ENCODE measurements around the gene PKMYT1.
"Not testable (repeated sequence)": the region's sequence is repeated elsewhere in the genome, so short reads cannot be mapped to it uniquely, and the experiment has no call there.

Gene PKMYT1

DNA sequence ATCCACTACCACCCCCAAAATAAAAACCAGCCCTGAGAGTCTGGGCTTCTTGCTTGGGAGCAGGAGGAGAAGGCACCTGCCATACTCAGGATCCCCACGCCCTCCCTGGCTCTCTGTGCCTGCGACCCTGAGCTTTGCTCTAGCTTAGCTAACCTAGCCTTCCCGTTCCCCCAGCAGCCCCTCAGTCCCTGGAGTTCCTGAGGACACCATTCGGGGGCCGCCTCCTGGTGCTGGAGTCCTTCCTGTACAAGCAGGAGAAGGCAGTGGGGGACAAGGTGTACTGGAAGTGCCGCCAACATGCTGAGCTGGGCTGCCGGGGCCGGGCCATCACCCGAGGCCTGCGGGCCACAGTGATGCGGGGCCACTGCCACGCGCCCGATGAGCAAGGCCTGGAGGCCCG is 50.0 kb downstream of the PKMYT1 start:
- peaks cover 26% of the 10 kb centered on the region for H3K36me3 Mint-ChIP-seq (ENCODE audit: insufficient read depth)
- ATAC-seq (replicated peaks) (no peak), DNase-seq (no peak)
- no peak overlapping the region for H3K4me3 Mint-ChIP-seq
- peaks cover 11 to 12% of the 10 kb centered on the region in 2 donors for H3K4me1 Mint-ChIP-seq (ENCODE audit: low read depth in 2 of 2)
- no peaks in the 10 kb centered on the region for H3K27me3 Mint-ChIP-seq
- no peaks in the 10 kb centered on the region for H3K9me3 Mint-ChIP-seq
- peak overlapping the region in 1 of 2 donors; percentile 10 for H3K27ac Mint-ChIP-seq

DNA sequence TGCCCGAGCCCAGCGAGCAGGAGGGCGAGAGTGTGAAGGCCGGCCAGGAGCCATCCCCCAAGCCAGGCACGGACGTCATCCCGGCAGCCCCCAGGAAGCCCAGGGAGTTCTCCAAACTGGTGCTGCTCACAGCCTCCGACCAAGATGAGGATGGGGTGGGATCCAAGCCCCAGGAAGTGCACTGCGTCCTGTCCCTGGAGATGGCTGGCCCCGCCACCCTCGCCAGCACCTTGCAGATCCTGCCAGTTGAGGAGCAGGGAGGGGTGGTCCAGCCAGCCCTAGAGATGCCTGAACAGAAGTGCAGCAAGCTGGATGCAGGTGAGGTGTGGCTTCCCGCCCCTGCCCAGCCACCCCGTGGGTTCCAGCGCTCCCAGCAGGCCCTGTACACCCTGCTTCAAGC is 50.6 kb downstream of the PKMYT1 start:
- DNase-seq: no peak
- Mint-ChIP-seq H3K4me3 (no peak overlapping the region), H3K9me3 (no peaks in the 10 kb centered on the region), H3K4me1 (ENCODE audit: low read depth in 2 of 2) (peaks cover 11 to 12% of the 10 kb centered on the region in 2 donors), H3K27me3 (no peaks in the 10 kb centered on the region), H3K27ac (peak overlapping the region in 1 of 2 donors; percentile 10), H3K36me3 (ENCODE audit: insufficient read depth) (peaks cover 22% of the 10 kb centered on the region)
- ATAC-seq (replicated peaks): no peak

DNA sequence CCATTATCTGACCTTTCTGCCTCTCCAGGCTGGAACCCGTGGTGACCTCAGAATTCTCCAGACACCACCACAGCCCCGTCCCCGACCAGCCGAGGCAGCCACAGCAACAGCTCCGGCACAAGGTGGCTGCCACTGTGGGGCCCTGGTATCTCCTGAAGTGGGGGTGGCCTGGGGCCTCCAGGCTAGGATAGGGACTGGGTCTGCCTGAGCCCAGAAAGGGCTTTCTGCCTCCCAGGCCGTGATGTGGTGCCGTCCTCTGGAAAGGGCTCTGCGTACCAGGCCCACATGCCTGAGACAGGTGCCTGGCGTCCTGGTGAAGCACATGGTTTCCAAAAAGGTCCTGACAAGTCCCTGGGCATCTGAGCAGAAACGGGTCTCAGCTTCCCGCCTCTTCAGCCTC is 51.5 kb downstream of the PKMYT1 start:
- ATAC-seq (replicated peaks) (no peak), DNase-seq (no peak)
- Mint-ChIP-seq H3K4me1 (ENCODE audit: low read depth in 2 of 2) (peaks cover 8 to 12% of the 10 kb centered on the region in 2 donors), H3K27ac (peak overlapping the region in 1 of 2 donors; percentile 71), H3K27me3 (no peaks in the 10 kb centered on the region), H3K9me3 (no peaks in the 10 kb centered on the region), H3K4me3 (no peak overlapping the region), H3K36me3 (ENCODE audit: insufficient read depth) (peaks cover 22% of the 10 kb centered on the region)

DNA sequence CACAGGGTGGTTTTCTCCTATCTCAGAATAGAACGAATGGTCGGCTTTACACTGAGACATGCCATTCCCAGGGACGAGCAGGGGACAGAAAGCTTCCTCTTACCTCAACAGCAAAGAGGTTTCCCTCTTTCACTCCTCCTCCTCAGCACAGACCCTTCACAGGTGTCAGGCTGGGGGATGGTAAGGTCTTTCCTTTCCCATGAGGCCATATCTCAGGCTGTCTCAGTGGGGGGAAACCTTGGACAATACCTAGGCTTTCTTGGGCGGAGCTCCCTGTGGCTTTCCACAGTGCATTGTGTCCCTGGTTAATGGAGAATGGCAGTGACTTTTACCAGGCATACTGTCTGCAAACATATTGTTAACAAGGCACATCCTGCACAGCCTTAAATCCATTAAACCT is 52.1 kb downstream of the PKMYT1 start:
- not testable (repeated sequence) for H3K9me3 Mint-ChIP-seq; H3K27me3 Mint-ChIP-seq; ATAC-seq (replicated peaks); DNase-seq; H3K27ac Mint-ChIP-seq; H3K4me3 Mint-ChIP-seq
- Mint-ChIP-seq H3K36me3 (ENCODE audit: insufficient read depth) (peaks cover 24% of the 10 kb centered on the region), H3K4me1 (ENCODE audit: low read depth in 2 of 2) (peaks cover 8 to 12% of the 10 kb centered on the region in 2 donors)

DNA sequence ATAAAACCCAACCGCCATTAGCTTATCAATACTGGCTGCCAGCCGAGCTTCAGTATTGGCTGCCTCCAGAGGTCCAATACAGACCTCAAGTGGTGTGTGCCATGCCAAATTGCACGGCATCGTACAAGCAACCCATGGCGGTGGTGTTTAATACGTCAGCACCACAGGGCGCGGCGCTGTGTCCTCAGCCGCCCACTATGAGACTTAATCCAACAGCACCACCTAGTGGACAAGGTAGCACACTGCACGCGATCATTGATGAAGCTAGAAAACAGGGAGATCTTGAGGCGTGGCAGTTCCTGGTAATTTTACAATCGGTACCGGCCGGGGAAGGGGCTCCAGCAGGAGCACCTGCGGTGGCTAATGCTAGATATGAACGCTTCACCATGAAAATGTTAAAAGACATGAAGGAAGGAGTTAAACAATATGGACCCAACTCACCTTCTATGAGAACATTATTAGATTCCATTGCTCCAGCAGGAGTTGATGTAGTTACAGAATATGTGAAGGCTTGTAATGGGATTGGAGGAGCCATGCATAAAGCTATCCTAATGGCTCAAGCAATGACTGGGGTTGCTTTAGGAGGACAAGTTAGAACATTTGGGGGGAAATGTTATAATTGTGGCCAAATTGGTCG is 53.1 kb downstream of the PKMYT1 start:
- Mint-ChIP-seq H3K36me3 (ENCODE audit: insufficient read depth) (peaks cover 26% of the 10 kb centered on the region), H3K4me1 (ENCODE audit: low read depth in 2 of 2) (peaks cover 10 to 12% of the 10 kb centered on the region in 2 donors), H3K4me3 (peak overlapping the region in 1 of 2 donors; percentile 47), H3K27ac (peak overlapping the region; percentile 14 to 65), H3K27me3 (no peaks in the 10 kb centered on the region), H3K9me3 (no peaks in the 10 kb centered on the region)
- ATAC-seq (replicated peaks) (peak; percentile 100), DNase-seq (peak; percentile 86 to 91 (median 87))

DNA sequence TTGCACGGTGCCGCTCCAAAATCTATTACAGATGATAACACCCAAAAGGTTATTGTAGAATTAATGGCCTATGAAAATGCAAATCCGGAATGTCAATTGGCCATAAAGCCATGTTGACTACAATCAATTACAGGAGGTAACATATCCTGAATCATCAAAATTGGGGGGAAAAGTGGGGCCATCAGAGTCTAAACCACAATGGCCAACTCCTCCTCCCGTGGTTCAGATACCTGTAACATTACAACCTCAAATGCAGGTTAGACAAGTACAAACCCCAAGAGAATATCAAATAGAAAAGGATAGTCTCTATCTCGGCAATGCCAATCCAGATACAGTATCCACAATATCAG is 53.6 kb downstream of the PKMYT1 start:
- Mint-ChIP-seq H3K9me3 (no peaks in the 10 kb centered on the region), H3K27me3 (no peaks in the 10 kb centered on the region), H3K36me3 (ENCODE audit: insufficient read depth) (peaks cover 21% of the 10 kb centered on the region), H3K4me3 (peak overlapping the region in 1 of 2 donors; percentile 47), H3K4me1 (ENCODE audit: low read depth in 2 of 2) (peaks cover 10 to 12% of the 10 kb centered on the region in 2 donors), H3K27ac (peak overlapping the region; percentile 14 to 65)
- DNase-seq (no peak), ATAC-seq (replicated peaks) (no peak)

DNA sequence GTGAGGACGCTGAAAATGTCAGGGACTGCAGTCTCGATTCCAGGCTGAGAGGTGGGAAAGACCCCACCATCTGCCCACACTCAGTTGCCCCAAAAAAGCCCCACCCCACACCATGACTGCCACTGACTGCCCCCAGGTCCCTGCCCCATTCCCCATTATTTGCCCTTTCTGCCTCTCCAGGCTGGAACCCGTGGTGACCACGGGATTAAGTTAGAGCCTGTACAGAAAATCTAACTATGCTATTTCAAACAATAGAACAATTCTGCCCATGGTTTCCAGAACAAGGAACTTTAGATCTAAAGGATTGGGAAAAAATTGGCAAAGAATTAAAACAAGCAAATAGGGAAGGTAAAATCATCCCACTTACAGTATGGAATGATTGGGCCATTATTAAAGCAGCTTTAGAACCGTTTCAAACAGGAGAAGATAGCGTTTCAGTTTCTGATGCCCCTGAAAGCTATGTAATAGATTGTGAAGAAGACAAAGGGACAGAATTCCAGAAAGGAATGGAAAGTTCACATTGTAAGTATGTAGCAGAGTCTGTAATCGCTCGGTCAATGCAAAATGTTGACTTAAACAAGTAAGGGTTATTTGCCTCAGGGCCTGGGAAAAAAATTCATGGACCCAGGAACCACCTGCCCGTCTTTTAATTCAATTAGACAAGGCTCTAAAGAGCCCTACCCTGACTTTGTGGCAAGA is 54.1 kb downstream of the PKMYT1 start:
- Mint-ChIP-seq H3K9me3 (no peaks in the 10 kb centered on the region), H3K27me3 (no peaks in the 10 kb centered on the region), H3K4me3 (no peak overlapping the region), H3K27ac (peak overlapping the region in 1 of 2 donors; percentile 14), H3K4me1 (ENCODE audit: low read depth in 2 of 2) (peaks cover 10 to 12% of the 10 kb centered on the region in 2 donors), H3K36me3 (ENCODE audit: insufficient read depth) (peaks cover 19% of the 10 kb centered on the region)
- ATAC-seq (replicated peaks): no peak
- DNase-seq: no peak

DNA sequence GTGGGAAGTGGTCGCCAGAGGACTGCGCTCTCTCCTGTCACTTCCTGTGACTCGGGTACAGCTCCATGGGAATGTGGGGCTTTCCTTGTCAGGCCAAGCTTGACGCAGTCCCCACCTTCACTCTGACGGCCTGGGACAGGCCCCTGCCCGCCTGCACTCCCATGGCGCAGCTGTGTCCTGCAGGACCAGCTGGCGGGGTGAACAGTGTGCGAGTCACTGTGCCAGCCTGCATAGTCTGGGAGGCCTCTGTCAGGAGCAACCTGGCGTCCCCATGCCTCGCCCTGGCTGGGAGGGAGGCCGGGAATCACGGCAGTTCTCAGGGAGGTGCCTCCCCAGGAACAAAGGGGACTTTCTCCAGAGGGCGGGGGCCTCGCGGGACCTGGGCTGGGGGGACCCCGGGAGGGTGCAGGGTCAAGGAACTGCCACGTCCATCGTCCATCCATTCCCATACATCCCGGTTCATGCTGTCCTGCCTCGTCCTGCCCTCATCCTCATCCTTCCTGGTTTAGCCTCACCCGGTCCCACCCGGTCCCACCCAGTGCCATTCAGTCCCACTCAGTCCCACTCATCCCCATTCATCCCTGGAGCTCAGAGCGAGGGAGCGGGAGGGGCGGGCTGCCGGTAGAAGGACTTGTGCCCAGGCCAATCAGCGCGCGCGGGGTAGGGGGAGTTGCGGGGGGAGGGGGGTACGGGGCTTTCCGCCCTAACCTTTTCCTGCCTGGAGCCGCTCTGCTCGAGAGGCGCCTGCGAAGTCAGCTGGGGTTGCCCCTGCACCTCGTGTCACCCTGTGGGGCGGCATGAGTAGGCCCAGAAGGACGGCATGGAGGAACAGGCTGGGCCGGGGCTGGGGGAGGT is 55.1 kb downstream of the PKMYT1 start:
- Mint-ChIP-seq H3K4me3 (no peak overlapping the region), H3K27me3 (no peaks in the 10 kb centered on the region), H3K9me3 (no peaks in the 10 kb centered on the region), H3K36me3 (ENCODE audit: insufficient read depth) (peaks cover 20% of the 10 kb centered on the region), H3K4me1 (ENCODE audit: low read depth in 2 of 2) (peaks cover 10 to 12% of the 10 kb centered on the region in 2 donors), H3K27ac (no peak overlapping the region)
- no peak for DNase-seq
- no peak for ATAC-seq (replicated peaks)

DNA sequence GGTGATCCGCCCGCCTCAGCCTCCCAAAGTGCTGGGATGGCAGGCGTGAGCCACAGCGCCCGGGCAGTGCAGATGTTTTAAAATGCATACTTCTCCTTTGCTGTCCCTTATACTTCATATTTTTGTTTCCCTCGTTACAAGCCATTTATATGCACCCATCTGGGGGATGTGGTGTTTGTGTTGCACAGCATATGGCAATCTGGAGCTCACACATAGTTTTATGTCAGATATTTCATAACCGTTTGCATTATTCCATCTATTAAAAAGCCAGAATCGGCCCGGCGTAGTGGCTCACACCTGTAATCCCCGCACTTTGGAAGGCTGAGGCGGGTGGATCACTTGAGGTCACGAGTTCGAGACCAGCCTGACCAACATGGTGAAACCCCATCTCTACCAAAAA is 56.8 kb downstream of the PKMYT1 start:
- Mint-ChIP-seq H3K4me1 (ENCODE audit: low read depth in 2 of 2) (peaks cover 14 to 18% of the 10 kb centered on the region in 2 donors), H3K27ac (no peak overlapping the region), H3K9me3 (no peaks in the 10 kb centered on the region), H3K27me3 (no peaks in the 10 kb centered on the region), H3K4me3 (no peak overlapping the region), H3K36me3 (ENCODE audit: insufficient read depth) (peaks cover 28% of the 10 kb centered on the region)
- ATAC-seq (replicated peaks) (no peak), DNase-seq (no peak)

All from effector memory CD8-positive, alpha-beta T cell (primary cell).